ENCODE data around the gene GFM1. TPM values are rescaled to one million over a fixed set of nuclear protein-coding genes. Genes with fewer than 3 reads are reported as not detected.

Gene GFM1
- total and polyA plus RNA-seq, 2 donors (not counting 3 experiments of a cell fraction or from before 2014, with no cell fraction given) = 14.9 to 68.6 TPM

DNA sequence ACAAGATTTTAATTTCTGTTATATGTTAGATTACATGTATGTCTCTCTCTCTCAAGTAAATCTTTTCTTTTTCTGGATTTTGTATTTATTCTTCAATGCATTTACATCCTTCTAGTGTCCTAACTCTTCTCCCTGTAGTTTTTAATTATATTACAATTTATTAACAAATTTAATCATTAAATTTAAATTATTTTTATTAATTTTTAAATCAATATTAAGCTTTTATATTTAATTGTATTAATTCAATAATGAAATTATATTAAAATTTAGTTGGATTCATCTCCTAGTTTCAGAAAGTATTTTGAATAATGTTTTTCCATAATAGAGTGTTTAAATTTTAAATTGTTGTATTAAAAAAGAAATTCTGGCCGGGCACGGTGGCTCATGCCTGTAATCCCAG is 43.5 kb upstream of the GFM1 start:
- no peaks in the 10 kb centered on the region for H3K9me1 ChIP-seq (replicated peaks; ENCODE audit: control insufficient read depth, extremely low read depth, insufficient read depth, low read length)
- no peak overlapping the region for H3K9ac ChIP-seq (replicated peaks; ENCODE audit: extremely low read depth, insufficient read depth, low read length)
- dilution Hi-C loops (cut with MboI; ENCODE audit: extremely low pct_ligation_motif_present, low sequenced_read_pairs) = no loop called here
- BruUV-seq (replicated peaks) = no TSS peak
- H4K20me1 ChIP-seq (replicated peaks; ENCODE audit: control insufficient read depth, extremely low read depth, insufficient read depth, low read length) = no peaks in the 10 kb centered on the region
- H3K27ac ChIP-seq (ENCODE audit: insufficient read depth, low read depth, low read length) = no peak overlapping the region
- DNase-seq (ENCODE audit: low read depth, low spot score) (no peak), FAIRE-seq (no peak)
- H3K27me3 ChIP-seq (ENCODE audit: control insufficient read depth in 2 of 2, insufficient read depth in 2 of 2, low read length in 2 of 2) = no peaks in the 10 kb centered on the region
- CTCF ChIA-PET = interaction anchor here (2.0 kb wide), 1 partner anchor 30 kb away, joined by 4 read pairs; the partner anchor contains the start of gene MLF1
- H3K4me2 ChIP-seq (ENCODE audit: insufficient read depth, low read length) = no peak overlapping the region
- H3K36me3 ChIP-seq (ENCODE audit: control insufficient read depth in 2 of 2, extremely low read depth in 1 of 2, insufficient read depth in 2 of 2, low read length in 2 of 2) = no peaks in the 10 kb centered on the region
- no peaks in the 10 kb centered on the region for H3K4me1 ChIP-seq (ENCODE audit: control insufficient read depth, extremely low read depth, insufficient read depth, low read length)
- TF ChIP-seq, protein P1, sequence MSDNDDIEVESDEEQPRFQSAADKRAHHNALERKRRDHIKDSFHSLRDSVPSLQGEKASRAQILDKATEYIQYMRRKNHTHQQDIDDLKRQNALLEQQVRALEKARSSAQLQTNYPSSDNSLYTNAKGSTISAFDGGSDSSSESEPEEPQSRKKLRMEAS (IDR thresholded peaks at IDR 0.05; ENCODE audit: insufficient read depth, insufficient read length) = no peak
- no peak for TF ChIP-seq JUN (IDR thresholded peaks at IDR 0.05; ENCODE audit: borderline replicate concordance, insufficient read depth, insufficient read length, low read depth)
- intact Hi-C loops (cut with micrococcal nuclease) = no loop called here
- H3K79me2 ChIP-seq (ENCODE audit: control insufficient read depth, insufficient read depth, low read length) = no peaks in the 10 kb centered on the region
- no peak overlapping the region for H2AFZ ChIP-seq (ENCODE audit: low read depth, low read length)
- H3K9me3 ChIP-seq (replicated peaks; ENCODE audit: control insufficient read depth, insufficient read depth, low read length) = no peaks in the 10 kb centered on the region
- POLR2A ChIA-PET = no interaction called here
- H3K4me3 ChIP-seq (replicated peaks in 1 of 3; ENCODE audit: insufficient read depth in 1 of 3, low read depth in 1 of 3, low read length in 3 of 3) = no peak overlapping the region

DNA sequence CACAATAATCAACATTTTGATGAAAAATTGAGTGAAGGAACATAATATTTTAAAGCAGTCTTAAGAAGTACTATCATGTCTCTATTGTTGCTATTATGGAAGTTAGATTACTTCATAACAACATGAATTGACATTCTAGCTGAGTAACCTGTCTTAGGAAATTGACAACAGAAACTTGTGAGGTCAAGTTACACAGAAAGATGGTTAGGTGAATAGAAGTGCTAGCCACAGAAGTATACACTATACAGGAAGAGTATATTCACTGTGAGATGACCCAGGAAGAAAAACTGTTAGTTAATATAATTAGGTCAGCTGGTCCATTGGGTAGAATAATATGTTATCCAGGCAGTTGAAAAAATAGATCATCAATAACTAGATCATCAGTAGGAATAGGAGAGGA is 42.1 kb upstream of the GFM1 start:
- H3K27me3 ChIP-seq (ENCODE audit: control insufficient read depth in 2 of 2, insufficient read depth in 2 of 2, low read length in 2 of 2) = no peaks in the 10 kb centered on the region
- H3K4me2 ChIP-seq (ENCODE audit: insufficient read depth, low read length) = no peak overlapping the region
- H2AFZ ChIP-seq (ENCODE audit: low read depth, low read length) = no peak overlapping the region
- no peak overlapping the region for H3K4me3 ChIP-seq (replicated peaks in 1 of 3; ENCODE audit: insufficient read depth in 1 of 3, low read depth in 1 of 3, low read length in 3 of 3)
- CTCF ChIA-PET = interaction anchor here (1.0 kb wide), 1 partner anchor 17 kb away, joined by 3 read pairs; no protein-coding TSS in a partner anchor
- intact Hi-C loops (cut with micrococcal nuclease) = no loop called here
- FAIRE-seq (no peak), DNase-seq (ENCODE audit: low read depth, low spot score) (no peak)
- POLR2A ChIA-PET = no interaction called here
- H3K9me3 ChIP-seq (replicated peaks; ENCODE audit: control insufficient read depth, insufficient read depth, low read length) = no peaks in the 10 kb centered on the region
- H3K36me3 ChIP-seq (ENCODE audit: control insufficient read depth in 2 of 2, extremely low read depth in 1 of 2, insufficient read depth in 2 of 2, low read length in 2 of 2) = no peaks in the 10 kb centered on the region
- TF ChIP-seq EZH2 (IDR thresholded peaks at IDR 0.05; ENCODE audit: borderline replicate concordance, low read depth, low read length, severe bottlenecking) (no peak), FOS (IDR thresholded peaks at IDR 0.05; ENCODE audit: borderline replicate concordance, insufficient read depth, low read length) (no peak), JUN (IDR thresholded peaks at IDR 0.05; ENCODE audit: borderline replicate concordance, insufficient read depth, insufficient read length, low read depth) (no peak)
- H3K9ac ChIP-seq (replicated peaks; ENCODE audit: extremely low read depth, insufficient read depth, low read length) = no peak overlapping the region
- H3K79me2 ChIP-seq (ENCODE audit: control insufficient read depth, insufficient read depth, low read length) = no peaks in the 10 kb centered on the region
- H3K4me1 ChIP-seq (ENCODE audit: control insufficient read depth, extremely low read depth, insufficient read depth, low read length) = no peaks in the 10 kb centered on the region
- no peak overlapping the region for H3K27ac ChIP-seq (ENCODE audit: insufficient read depth, low read depth, low read length)
- H4K20me1 ChIP-seq (replicated peaks; ENCODE audit: control insufficient read depth, extremely low read depth, insufficient read depth, low read length) = no peaks in the 10 kb centered on the region
- H3K9me1 ChIP-seq (replicated peaks; ENCODE audit: control insufficient read depth, extremely low read depth, insufficient read depth, low read length) = no peaks in the 10 kb centered on the region
- dilution Hi-C loops (cut with MboI; ENCODE audit: extremely low pct_ligation_motif_present, low sequenced_read_pairs) = no loop called here
- no TSS peak for BruUV-seq (replicated peaks)

Measured in endothelial cell of umbilical vein (primary cell).